Astrocyte of the spinal cord (primary cell): ENCODE measurements around the gene HSD17B8.
A peak's percentile ranks its signal among the peaks of the same experiment; 100 is the strongest.

Source experiments
- DNase-seq: peaks from one replicate; pipeline ENCODE4 v3.0.0; 2011; ENCODE audit warnings: low read depth, low spot score
- H3K4me3 ChIP-seq: 2 replicates; pipeline ENCODE4 v1.5.1; 2011; ENCODE audit warnings: low read depth, mild to moderate bottlenecking, low read length, moderate library complexity
- CTCF ChIP-seq: IDR thresholded peaks from 2 replicates; pipeline ENCODE4 v1.5.1; 2012; ENCODE audit warnings: low read depth, mild to moderate bottlenecking, low read length, inconsistent platforms
- in situ Hi-C: cut with HindIII; loops from 2 replicates; pipeline ENCODE4 v1.10.0; 2017; ENCODE audit warnings: low sequenced_read_pairs

HSD17B8 gene

DNA sequence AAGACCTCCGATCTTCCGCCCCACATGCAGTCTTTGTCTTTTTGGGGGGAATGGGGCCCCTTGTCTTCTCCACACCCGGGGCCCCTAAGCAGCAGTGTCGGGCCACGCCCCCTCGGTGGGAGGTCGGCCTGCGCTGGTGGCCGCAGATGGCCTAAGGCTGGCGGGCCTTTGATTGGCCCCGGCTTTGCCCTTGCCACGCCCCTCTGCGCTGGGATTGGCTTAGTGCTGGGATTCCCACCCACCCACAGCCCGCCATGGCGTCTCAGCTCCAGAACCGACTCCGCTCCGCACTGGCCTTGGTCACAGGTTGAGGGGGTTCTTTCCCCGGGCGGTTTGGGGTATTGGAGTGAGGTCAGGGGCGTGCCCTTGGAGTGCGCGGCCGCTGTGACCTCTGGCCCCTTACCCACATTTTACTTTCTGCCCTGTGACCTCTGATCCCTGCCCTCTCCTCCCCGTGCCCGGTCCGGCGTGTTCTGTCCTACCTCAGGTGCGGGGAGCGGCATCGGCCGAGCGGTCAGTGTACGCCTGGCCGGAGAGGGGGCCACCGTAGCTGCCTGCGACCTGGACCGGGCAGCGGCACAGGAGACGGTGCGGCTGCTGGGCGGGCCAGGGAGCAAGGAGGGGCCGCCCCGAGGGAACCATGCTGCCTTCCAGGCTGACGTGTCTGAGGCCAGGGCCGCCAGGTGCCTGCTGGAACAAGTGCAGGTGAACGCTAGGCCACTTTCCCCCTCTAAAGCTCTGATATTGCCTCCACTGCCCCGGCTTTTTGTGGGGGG lies at the start of gene HSD17B8:
HSD17B8 (plus strand) TSS at position 241 of the 776 bp plus-strand sequence; CDS start at position 255, 14 bp downstream.
- peak within 1 kb of the TSS; percentile 70 for H3K4me3 ChIP-seq
- TF ChIP-seq CTCF = no peak
- in situ Hi-C loops = no loop called here
- peak; percentile 88 for DNase-seq

DNA sequence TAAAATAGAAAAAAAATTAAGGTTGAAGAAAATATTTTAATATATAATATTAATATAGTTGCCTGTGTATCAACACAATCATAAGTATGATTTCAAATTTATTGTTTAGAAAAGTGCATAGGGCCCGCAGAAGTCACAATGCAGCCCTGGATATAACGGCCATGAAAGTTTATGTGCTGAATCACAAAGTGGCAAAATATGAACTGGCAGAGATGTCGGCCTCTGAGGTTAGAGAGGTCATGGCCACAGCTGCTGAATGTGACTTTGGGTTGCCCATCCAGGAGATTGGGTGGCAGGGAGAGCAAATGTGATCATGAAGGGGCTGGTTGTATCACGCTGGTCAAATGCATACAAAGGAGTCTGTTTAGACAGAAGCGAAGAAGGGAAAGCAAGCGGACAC lies 47.9 kb upstream of the HSD17B8 start:
- no peak for TF ChIP-seq CTCF
- no peak overlapping the region for H3K4me3 ChIP-seq
- DNase-seq = no peak
- in situ Hi-C loops = no loop called here

GRCh38 chr6:33156964-33157363 lies 47.5 kb upstream of the HSD17B8 start:
- TF ChIP-seq CTCF = no peak
- H3K4me3 ChIP-seq = no peak overlapping the region
- in situ Hi-C loops = no loop called here
- no peak for DNase-seq

DNA sequence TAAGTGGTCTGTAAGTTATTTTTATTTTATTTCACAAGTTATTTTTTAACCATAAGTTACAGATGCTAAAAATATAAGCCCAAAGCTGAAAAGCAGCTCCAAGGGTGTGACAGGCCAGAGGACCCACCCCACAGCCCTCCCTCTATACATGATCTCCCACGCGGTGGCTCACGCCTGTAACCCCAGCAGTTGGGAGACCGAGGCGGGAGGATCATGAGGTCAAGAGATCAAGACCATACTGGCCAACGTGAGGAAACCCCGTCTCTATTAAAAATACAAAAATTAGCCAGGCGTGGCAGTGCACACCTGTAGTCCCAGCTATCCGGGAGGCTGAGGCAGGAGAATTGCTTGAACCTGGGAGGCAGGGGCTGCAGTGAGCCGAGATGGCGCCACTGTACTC lies 44.4 kb upstream of the HSD17B8 start:
- DNase-seq = no peak
- H3K4me3 ChIP-seq = no peak overlapping the region

DNA sequence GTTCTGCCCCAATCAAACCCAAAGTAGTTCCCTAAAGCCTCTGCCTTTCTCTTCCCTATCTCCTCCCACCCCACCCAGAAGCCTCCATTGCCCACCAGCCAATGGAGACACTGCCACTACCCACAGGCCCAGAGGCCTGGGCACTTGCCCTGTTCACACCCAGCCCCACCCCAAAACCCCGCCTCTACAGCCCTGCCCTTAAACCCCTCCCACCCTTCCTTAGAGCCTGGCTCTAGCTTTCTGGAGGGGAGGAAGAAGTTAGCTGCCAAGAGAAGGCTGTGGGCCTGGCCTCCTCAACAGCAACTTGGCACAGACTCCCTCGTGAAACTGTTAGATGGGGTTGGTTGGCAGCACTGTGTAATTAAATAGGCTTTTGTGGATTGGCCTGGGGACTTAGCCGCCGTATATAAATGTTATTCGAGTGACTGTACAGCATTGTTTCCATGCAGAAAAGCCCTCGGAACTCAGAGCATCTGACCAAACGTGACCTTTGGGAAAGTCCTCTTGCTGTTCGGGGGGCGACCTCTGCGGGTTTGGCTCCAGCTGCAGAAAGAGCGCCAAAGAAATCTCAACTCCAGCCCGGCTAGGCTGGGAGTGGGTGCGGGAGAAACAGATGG lies 43.6 kb upstream of the HSD17B8 start:
- DNase-seq = peak; percentile 89
- in situ Hi-C loops = no loop called here
- TF ChIP-seq CTCF = no peak
- H3K4me3 ChIP-seq = no peak overlapping the region

More for the DNA sequence above, 44.4 kb upstream of the HSD17B8 start:
- TF ChIP-seq CTCF = no peak
- in situ Hi-C loops = no loop called here

GRCh38 chr6:33161354-33162331 lies 42.8 kb upstream of the HSD17B8 start:
- DNase-seq = peak; percentile 45
- TF ChIP-seq CTCF = peak; percentile 96
- peak overlapping the region; percentile 37 for H3K4me3 ChIP-seq
- in situ Hi-C loops = no loop called here
